ENCODE measurements around the gene PVALEF.

DNA sequence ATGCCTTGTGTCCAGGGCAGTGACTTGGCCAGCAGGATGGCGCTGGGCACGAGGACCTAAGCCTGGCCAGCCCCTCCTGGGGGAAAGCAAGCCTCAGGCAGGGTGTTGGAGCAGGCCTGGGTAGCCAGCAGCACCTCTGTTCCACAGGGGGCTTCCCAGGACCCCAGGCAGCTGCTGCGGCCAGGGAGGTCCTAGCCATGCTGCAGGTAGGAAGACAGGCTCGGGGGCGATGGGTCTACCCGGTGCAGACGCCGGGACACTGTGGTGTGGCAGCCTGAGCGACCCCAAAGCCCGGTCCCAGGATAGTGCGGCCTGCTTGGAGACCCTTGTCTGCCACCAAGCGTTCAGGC lies 23.2 kb downstream of the PVALEF start:
- TF ChIP-seq POLR2A (IDR thresholded peaks at IDR 0.05; ENCODE audit: low read length) (no peak), GATA1 (IDR thresholded peaks at IDR 0.05; ENCODE audit: low read depth, low read length) (no peak)
